ENCODE results near the gene SPOCK2.

Gene SPOCK2

GRCh38 chr10:72058347-72058898, 29.9 kb downstream of the SPOCK2 start:
- DNase-seq (ENCODE audit: low spot score): no peak

GRCh38 chr10:72056932-72057751, 31.2 kb downstream of the SPOCK2 start:
- DNase-seq (ENCODE audit: low spot score): no peak

- DNase-seq (ENCODE audit: low spot score): no peak
Measured at GRCh38 chr10:72056113-72056512, 32.2 kb downstream of the SPOCK2 start.

- no peak for DNase-seq (ENCODE audit: low spot score)
Measured at GRCh38 chr10:72053690-72054089, 34.7 kb downstream of the SPOCK2 start.

GRCh38 chr10:72050873-72051272, 37.5 kb downstream of the SPOCK2 start:
- DNase-seq (ENCODE audit: low spot score): no peak

GRCh38 chr10:72049969-72050781, 38.2 kb downstream of the SPOCK2 start:
- no peak for DNase-seq (ENCODE audit: low spot score)

GRCh38 chr10:72049472-72049871, 38.9 kb downstream of the SPOCK2 start:
- no peak for DNase-seq (ENCODE audit: low spot score)

- DNase-seq (ENCODE audit: low spot score): peak; percentile 88
Measured at GRCh38 chr10:72048450-72049124, 39.8 kb downstream of the SPOCK2 start.

GRCh38 chr10:72045586-72045985, 42.8 kb downstream of the SPOCK2 start:
- DNase-seq (ENCODE audit: low spot score): no peak

- DNase-seq (ENCODE audit: low spot score): no peak
Measured at GRCh38 chr10:72044417-72045041, 43.8 kb downstream of the SPOCK2 start.

- DNase-seq (ENCODE audit: low spot score): no peak
Measured at GRCh38 chr10:72043016-72043834, 45.1 kb downstream of the SPOCK2 start.

- DNase-seq (ENCODE audit: low spot score): no peak
Measured at GRCh38 chr10:72041491-72041890, 46.9 kb downstream of the SPOCK2 start.

- DNase-seq (ENCODE audit: low spot score): no peak
Measured at GRCh38 chr10:72039377-72039776, 49.0 kb downstream of the SPOCK2 start.

- DNase-seq (ENCODE audit: low spot score): no peak
Measured at GRCh38 chr10:72038458-72039001, 49.8 kb downstream of the SPOCK2 start.

GRCh38 chr10:72037811-72038210, 50.5 kb downstream of the SPOCK2 start:
- no peak for DNase-seq (ENCODE audit: low spot score)

- DNase-seq (ENCODE audit: low spot score): no peak
Measured at GRCh38 chr10:72037266-72037665, 51.1 kb downstream of the SPOCK2 start.

GRCh38 chr10:72035252-72035887, 53.0 kb downstream of the SPOCK2 start:
- no peak for DNase-seq (ENCODE audit: low spot score)

GRCh38 chr10:72034761-72035160, 53.6 kb downstream of the SPOCK2 start:
- DNase-seq (ENCODE audit: low spot score): no peak

GRCh38 chr10:72034040-72034499, 54.3 kb downstream of the SPOCK2 start:
- DNase-seq (ENCODE audit: low spot score): no peak

Measured in hematopoietic multipotent progenitor cell treated with erythropoietin and hydrocortisone succinate and interleukin-3 and kit ligand, for 15 days (in vitro differentiated cells).